ENCODE data around the gene RAPGEF5.

RAPGEF5 gene

DNA sequence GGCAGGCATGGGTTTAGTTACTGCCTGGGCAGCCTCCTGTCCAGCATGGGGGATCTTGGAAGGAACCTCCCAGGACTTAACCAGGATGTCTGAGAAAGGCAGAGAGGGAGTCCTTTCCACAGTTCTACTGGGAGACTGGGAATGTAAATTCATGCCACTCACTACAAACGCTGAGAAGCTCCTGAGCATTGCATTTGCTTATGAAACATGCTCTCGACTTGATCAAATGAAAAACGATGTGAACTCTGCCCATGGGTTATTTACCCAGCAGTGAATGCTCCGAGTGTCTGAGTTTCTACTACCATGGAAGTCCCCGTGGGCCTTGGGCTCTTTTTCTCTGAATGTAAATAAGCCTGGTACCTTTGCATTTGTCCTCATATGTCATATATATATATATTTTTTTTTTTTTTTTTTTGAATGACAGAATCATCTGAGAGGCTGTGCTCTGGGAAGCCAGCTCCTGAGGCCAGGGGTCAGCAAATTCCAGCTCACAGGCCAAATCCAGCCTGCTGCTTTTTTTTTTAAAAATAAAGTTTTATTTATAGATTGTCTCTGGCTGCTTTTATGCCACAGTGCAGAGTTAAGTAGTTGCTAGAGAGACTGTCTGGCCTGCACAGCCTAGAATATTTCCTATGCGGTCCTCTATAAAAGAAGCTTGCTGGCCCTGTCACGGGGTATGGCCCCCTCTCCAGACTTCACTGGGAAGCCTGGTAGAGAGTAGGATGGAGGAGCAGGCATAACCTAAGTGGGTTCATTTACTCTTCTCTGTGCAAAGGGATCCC is 21.4 kb upstream of the RAPGEF5 start:
- no peak for DNase-seq (ENCODE audit: low read depth)

DNA sequence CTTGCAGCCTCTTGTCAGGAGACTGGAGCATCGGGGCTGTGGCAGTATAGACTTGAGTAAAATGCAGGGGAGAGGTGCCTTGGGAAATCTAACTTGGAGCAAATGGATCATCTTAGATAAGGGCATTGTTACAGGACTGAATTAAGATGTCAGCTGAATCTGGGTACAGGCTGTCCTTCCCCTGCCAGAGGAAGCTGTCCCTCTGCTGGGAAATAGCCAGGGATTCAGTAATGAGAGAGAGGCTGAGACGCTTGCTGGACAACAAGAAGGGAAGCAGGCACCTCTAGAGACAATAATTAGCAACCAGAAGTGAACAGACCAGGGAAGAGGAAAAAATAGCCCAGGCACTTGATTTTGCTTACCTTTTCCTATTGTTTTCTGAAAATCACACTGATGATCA is 20.7 kb upstream of the RAPGEF5 start:
- no peak for DNase-seq (ENCODE audit: low read depth)

DNA sequence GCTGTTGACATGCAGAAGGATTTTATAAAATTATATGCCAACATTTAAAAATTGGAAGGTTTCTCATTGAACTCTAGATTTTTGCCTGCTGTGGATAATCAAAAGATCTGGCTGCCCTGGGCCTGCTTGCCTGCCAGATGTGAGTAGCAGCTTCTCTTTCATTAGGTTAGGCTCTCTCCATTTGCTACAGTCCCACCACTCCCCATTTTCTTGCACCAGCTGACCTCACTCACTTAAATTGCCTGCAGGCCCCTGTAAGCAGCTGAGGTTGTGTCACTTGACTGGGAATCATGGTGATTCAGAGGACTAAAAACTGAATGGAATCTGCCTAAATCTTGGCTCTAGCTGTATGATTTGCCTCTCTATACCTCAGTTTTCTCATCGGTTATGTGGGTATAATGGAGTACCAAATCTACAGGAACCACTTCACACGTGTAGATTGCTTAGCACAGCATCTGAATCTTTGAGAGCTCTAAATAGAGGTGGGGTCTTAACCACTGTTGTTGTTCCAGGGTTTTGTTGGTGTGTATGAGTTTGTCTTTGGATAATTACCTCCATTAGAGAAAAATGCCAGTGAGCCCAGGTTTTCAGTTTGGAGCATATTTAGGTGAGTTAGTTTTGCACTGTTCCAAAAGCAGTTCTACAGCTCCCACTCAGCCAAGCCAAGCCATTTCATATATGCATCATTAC is 18.6 kb upstream of the RAPGEF5 start:
- DNase-seq (ENCODE audit: low read depth) = no peak

DNA sequence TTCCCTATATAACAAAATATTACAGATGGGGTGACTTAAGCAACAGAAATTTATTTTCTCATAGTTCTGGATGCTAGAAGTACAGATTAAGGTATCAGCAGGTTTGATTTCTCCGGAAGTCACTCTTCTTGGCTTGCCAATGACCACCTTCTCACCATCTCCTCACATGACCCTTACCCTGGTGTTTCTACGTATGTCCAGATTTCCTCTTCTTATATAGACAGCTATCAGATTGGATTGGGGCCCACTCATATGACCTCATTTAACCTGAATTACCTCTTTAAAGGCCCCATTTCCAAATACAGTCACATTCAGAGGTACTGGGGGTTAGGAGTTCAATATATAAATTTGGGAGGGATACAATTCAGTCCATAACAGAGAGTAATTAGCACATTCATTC is 17.0 kb upstream of the RAPGEF5 start:
- DNase-seq (ENCODE audit: low read depth) = no peak

DNA sequence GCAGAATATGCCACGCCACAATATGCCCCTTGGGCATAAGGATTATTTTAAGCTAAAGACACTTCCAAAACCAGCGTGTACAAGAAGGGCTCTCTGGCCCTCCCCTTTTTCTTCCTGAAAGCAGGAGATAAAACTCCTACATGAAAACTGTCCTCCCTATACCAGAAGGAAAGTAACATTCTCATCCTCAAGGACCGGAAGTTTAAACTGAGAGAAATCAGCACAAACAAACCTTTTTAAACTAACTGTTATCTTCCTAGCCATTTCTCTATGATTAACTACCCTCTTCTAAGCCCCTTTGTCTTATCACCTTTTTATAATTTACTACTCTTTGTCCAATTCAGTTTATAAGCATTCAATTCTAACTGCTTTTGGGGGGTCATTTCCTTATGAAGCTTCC is 16.4 kb upstream of the RAPGEF5 start:
- no peak for DNase-seq (ENCODE audit: low read depth)

DNA sequence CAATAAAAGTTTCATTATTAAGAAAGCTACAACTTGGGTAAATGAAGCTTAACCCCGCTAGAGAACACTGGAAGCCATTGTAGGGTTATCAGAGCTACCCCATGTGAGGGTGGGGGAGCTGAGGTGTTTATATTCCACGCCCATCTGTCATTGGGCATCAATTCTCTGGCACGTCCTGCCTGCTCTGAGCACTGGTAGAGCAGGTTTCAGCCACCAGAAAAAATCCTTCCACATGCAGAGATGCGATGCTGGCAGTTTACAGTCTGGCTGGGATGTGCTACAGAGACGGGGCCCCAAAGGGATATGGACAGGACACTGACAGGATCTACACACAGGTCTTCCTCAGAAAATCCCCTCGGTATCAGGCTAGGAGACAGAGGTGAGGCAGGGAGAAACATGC is 15.9 kb upstream of the RAPGEF5 start:
- no peak for DNase-seq (ENCODE audit: low read depth)

DNA sequence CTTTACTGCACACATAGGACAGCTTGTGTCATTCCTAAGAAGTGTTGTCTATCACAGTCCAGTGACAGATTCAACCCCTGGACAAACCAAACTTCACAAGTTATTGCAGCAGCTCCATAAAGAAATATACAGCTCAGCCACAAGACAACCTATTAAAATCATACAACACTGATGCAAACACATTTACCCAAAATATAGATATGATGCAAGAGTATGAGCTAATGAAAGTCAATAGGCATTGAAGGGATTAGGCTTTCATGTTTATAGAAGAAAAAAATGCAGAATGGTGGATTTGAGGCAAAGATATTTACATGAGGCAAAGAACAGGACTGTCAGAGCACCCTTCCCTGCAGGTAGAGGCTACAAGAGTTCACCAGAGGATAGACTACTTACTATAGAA is 14.9 kb upstream of the RAPGEF5 start:
- DNase-seq (ENCODE audit: low read depth) = no peak

DNA sequence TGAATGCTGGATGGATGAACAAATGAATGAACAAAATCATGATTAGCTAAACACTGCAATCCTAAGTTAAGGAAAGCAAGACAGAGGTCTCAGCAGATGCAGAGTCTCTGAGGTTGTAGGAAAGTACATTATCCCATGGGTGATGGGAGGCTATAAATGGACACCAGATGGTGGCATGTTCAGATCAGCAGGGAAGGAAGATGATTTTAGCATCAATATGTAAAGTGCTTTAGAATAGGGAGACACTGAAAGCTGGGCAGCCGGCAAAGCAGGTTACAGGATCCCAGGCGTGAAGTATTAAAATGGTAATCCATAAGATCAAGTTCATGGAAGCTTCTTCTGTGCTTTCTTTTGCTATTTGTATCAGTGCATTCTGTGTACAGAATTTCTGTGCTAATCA is 7.9 kb upstream of the RAPGEF5 start:
- no peak for DNase-seq (ENCODE audit: low read depth)

DNA sequence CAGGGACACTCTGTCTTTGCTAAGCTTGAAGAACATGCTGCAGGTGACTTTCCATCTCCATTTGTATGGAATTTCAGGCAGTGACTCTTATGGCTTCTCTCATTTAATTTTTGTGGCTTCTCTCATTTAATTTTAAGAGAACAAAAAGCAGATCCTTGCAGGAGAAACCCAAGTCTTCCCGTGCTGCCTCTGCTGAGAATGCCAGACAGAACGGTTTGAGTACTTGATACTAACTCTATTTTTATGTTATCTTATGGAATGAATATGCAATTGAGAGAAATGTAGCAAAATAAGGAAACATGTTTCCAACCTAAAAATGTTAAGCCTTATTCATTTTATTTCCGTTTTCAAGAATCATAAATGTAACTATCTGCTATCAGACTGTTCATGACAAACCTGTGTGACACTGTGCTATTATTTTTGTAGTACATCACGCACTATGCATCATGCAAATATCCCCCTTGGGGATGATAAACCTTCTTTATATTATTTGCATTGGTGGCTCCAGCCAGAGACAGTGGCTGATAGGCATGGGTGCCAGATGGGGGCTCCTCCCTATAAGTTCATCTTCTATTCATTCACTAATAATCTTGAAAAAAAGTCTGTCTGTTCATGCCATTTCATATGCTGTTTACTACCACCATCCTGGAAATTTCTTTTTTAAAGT is 6.9 kb upstream of the RAPGEF5 start:
- DNase-seq (ENCODE audit: low read depth) = no peak

DNA sequence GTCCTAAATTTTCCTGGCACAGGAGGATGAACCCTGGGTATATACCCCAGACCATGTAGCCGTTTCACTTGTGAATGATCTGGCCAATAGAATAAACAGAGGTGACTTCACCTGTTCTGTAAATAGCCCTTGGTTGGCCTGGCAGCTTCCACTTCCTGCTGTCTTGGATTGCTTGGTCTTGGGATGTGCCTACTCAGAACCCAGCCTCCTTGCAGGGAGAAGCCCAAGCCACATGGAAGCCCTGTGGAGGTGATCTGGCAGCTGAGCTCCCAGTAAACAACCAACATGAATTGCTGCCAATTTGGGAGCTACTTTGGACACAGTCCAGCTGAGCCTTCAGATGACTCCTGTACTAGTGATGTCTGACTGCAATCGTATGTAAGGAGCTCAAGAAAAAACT is 4.8 kb upstream of the RAPGEF5 start:
- no peak for DNase-seq (ENCODE audit: low read depth)

DNA sequence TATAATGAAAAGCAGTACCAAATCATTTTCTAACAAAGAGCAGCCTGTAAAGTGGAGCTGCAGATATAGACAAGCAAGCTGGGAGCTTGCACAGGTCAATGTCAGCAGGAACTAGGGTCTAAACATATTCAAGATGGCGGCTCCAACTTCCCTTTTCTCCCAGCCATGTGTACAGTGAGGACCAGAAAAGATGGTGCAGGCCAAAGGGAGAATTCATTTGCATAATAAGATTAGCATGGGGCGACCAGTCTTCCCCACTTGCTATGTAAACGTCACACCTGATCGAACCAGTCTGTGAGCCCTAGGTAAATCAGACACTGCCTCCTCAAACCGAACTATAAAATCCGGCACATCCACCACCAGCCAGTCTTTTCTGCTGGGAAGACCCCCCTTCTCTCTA is 4.4 kb upstream of the RAPGEF5 start:
- no peak for DNase-seq (ENCODE audit: low read depth)

DNA sequence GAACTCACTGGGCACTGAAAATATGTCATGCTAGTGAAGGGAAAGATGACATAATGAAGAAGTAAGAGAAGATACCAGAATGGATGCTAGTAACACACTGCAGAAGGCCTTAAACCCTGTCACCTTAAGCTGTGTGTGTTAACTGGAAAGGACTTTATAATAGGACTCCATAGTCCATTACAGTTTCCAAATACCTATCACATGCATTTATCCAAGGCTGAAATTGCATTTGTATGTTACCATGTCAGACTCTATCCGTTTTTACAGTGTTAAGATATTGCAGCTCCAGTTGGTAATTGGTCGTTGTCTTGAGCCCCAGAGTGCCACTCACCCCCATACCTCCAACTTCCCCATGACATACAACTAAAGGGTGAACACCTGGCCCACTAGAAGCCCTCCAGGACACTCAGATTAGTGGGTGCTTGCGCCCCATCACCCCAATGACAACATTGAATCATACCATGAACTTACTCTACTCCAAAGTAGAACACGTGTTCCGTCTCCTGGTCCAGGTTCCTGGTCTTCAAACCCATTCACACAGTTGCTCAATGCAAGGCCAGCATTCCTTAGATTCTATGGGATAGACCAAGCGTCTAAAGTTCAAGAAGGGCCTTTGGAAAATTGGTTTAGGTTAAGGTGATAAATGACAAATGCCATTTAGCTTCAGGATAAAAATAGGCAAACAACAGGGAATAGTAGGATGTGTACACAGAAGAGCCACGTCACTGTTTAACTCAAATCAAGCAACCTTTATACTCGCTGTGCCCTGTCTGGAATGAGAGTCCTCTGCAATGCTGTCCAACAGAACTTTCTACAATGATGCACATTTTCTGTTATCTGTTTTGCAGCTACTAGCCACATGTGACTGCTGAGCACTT is 2.1 kb upstream of the RAPGEF5 start:
- no peak for DNase-seq (ENCODE audit: low read depth)

DNA sequence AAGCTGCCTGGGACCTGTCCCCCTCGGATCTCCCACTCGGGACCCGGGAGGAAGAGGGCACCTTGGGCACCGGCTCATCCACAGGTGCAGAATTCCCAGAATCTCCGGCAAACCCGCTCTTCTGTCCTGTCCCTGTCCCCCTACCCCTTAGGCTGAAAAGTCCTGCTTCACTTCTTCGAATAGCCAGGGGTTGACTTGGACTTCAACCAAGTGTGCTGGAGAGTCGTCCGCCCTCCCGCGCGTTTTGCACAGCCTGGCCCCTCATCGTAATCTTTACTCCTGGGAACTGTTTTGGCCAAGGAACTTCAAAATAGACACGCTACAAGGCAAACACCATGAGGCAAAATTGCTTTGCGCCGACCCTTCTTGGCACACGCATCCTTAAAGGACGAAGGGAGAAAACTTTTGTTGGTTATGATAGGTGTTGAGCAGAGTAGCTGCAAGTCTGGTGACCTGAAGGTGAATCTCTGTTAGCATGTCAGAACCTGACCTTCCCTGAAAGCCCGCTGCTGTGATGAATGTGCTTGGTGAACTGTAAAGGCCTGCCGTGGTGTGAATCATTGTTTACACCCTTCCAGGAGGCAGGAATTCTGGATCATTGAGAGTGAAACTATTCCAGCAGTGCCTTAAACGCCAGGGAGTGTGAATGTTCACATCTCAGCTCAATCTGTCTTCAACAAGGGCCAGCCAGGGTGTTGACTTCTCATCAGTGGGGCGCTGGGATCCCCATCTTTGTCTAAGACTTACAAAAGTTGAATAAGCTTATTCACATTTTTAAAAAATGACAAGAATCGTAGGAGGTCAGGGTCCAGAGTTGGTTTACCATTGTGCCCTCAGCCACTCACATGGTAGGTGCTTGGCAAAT is 589 bp upstream of the RAPGEF5 start:
- DNase-seq (ENCODE audit: low read depth) = no peak

DNA sequence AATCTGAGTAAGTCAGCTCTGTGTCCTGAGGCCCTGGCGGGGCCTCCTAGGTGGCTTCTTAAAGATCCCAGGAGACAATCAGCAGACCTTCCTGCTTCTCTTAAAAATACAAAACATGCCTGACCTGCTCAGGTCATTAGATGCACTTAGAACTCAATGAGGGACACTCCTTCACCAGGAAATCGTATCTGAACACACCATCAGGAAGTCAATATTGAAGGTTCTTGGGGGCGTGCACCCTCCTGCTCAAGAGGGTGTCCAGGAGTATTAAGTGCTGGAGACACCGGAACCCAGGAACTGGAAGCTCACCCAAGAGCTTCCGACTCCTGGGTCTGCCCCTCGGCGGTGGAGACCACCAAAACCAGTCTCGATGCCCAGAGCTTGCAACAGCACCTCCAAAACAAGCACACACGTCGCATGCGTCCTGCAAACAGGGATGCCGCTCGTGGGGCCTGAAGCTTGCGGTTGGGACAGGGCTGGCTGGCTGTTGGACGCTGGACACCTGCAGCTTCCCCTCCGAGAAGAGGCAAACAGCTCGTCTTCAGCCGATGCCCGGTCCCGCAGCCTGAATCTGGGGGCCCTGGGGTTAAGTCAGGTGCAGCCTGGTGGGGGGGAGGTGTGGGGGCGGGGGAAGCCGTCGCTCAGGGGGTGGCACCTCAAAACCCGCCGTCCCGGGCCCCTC is 803 bp downstream of the RAPGEF5 start:
- no peak for DNase-seq (ENCODE audit: low read depth)

DNA sequence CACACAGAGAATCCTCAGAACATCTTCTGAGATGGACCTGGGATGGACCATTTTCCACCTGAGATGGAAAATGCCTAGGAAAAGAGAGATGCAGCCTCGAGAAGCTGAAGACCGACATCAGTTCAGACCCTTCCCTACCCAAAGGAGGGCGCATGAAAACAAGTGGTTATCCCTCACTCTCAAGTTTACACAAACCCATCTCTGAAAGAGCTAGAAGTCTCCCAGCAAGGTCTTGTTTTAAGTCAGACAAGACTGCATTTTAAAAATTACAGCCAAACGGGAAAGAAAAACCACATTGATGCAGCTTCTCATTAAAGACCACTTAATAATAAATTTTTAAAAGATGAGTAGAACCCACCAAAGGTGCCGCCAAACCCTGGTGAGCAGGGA is 1.3 kb downstream of the RAPGEF5 start:
- no peak for DNase-seq (ENCODE audit: low read depth)

DNA sequence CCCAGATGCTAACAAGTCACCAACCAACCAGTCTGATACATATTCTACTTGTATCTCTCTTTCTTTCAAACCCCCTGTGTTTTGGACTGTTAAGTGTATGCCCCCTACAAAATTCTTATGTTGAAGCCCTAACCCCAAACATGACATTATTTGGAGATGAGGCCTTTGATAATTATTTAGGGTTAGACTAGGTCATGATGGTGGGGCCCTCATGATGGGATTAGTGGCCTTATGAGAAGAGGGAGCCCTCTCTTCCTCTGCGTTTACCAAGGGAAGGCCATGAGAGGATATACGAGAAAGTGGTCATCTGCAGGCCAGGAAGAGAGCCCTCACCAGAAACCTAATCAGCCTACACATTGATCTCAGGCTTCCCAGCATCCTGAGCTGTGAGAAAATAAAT is 2.5 kb downstream of the RAPGEF5 start:
- no peak for DNase-seq (ENCODE audit: low read depth)

DNA sequence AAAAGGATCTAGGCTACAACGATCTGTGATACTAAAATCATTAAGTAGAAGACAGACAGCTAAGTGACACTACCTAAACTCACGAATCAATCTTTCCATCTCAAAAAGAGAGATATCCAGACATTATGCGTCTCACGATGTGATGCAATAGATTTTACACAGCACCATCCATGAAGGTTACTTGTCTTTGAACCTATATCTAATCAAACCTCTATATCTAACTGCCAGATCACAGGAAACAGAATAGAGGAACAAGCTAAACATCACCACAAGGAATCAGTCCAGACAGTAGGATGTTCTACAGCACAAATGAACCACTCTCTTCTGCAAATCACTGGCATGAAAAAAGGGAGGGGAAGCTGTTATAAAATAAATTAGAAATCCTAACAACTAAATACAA is 4.1 kb downstream of the RAPGEF5 start:
- DNase-seq (ENCODE audit: low read depth) = no peak

DNA sequence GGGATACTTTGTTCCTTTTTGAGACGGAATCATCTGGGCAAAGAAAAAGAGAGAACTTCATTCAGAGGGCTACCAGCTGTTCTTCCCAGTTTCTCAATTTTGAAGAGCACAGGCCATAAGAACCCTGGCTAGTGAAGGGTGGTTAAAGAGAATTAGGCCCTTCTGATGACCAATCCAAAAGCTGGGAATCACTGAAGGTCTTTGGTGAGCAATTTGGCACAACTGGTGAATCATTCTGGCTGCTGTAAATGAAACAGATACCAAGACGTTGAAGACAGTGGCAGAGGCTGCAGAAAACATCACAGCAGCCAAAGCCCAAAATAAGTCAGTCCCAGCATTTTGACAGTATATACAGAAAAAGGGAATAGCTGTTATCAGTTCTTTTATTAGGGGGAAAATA is 5.1 kb downstream of the RAPGEF5 start:
- no peak for DNase-seq (ENCODE audit: low read depth)

DNA sequence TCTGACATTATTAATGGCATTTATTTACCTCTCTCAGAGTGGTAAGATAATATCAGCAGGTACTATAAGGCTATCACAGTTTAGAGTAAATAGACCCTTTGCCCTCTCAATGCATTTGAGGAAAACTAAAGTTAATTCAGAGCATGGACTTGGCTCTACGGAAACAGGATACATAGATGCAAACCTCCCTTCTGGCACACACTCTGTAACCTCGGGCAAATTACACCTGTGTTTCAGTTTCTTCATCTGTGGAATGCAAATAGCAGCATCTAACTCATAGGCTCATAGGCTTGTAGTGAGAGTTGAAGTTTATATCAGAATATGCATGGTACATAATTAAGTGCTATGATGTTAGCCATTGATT is 5.6 kb downstream of the RAPGEF5 start:
- DNase-seq (ENCODE audit: low read depth) = no peak

DNA sequence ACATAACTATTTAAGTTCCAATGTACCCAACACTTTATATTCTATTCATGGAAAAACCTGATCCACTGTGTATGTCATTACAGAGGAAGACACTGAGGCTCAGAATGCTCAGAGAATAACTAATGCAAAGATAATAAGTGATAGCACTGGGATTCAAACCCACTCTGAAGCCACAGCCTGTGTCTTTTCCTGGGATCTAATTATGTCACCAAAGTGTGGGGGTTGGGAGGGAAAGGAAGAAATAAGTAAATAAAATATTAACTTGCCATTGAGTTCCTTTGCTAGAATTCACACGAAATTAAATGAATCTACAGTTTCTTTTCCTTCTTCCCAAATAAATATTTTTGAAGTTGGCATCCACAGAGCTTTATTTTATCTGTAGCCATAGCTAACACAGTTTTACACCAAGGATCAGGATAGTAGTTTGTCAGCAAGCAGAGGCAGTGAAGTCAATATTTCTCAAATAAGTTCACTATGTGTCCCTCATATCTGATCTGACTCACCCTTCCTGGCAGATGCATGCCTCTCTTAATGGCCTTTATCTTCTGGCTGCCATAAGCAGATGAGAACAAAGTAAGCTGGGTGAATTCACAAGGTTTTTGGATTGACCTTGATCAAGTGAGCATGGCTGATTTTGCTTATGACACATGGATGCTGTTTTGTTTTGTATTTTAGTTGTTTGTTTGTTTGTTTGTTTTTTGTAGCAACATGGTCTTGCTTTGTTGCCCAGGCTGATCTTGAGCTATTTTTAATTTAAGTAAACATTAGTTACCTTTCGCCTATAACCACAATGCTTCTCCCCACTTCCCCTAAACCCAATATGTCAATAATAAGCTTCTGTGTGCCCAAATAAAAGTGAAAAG is 6.3 kb downstream of the RAPGEF5 start:
- DNase-seq (ENCODE audit: low read depth) = no peak
